Mononuclear cell (primary cell): ENCODE data around the gene WDR31. TPM values are rescaled to one million over a fixed set of nuclear protein-coding genes. Genes with fewer than 3 reads are reported as not detected.

Source experiments
- H3K27me3 ChIP-seq: 2 replicates; pipeline ENCODE4 v1.6.0; 2011; ENCODE audit warnings: low read length, control low read depth; ENCODE audit not compliant: insufficient read depth
- H3K4me1 ChIP-seq: 2 replicates; pipeline ENCODE4 v1.5.1; 2011; ENCODE audit warnings: mild to moderate bottlenecking, low read length, control low read depth; ENCODE audit not compliant: insufficient read depth
- H3K4me3 ChIP-seq: 2 replicates; pipeline ENCODE4 v1.5.1; 2011; ENCODE audit warnings: mild to moderate bottlenecking, low read length, moderate library complexity
- H3K9me3 ChIP-seq: 2 replicates; pipeline ENCODE4 v1.5.1; 2011; ENCODE audit warnings: low read depth, mild to moderate bottlenecking, control low read depth, low read length
- total RNA-seq: library from RNA; depleted of rRNA; stranded (reverse); fragments of >200 nt; gene quantifications from one replicate; pipeline ENCODE4 v1.2.3, GENCODE V29; 2012

WDR31 gene
- total RNA-seq, 1 donor, result 0.21 TPM

DNA sequence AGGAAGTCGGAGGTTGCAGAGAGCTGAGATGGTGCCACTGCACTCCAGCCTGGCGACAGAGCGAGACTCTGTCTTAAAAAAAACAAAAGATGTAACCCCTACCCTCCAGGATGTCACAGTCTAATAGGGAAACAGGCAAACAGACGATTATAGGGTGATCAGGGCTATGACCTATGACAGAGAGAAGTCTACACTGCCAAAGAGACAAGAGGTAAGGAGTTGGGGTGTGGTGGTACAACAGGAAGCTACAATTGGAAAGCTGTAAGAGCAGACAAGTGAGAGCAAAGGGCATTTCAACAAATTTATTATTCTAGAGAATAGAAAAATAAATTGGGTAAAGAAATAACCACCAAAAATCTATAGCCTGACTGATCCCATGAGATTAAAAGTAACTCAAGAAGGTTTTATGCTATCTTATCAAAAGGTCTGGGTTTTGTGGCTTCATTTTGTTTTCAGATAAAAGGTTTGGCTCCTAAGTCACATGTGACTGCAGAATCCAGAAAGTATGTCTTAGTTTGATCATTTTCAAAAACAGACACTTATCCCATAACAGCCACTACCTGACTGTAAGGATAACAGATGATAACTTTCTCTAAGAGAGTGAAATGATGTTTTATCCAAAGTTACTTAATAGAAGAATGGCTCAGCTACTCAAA, 72.0 kb downstream of the WDR31 start:
- Histone ChIP-seq H3K9me3 (no peaks in the 10 kb centered on the region), H3K4me3 (no peak overlapping the region), H3K4me1 (no peaks in the 10 kb centered on the region), H3K27me3 (no peaks in the 10 kb centered on the region)

DNA sequence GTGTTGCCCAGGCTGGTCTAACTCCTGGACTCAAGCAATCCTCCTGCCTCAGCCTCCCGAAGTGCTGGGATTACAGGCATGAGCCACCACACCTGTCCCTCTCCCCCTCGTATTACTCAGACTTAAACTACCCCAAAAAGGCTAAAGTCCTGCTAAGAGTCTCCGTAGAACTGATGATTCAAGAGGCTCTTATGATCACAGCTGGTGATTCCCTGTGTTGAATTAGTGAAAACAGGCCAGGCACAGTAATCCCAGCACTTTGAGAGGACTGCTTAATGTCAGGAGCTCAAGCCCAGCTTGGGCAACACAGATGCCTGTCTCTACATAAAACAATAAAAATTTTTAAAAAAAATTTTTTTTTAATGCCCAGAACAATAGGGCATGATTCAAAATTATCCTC, 73.9 kb downstream of the WDR31 start:
- no peaks in the 10 kb centered on the region for H3K27me3 ChIP-seq
- no peak overlapping the region for H3K4me3 ChIP-seq
- no peaks in the 10 kb centered on the region for H3K4me1 ChIP-seq
- H3K9me3 ChIP-seq, result no peaks in the 10 kb centered on the region

Other genes with a start within 250 kb of the WDR31 start
- gene SLC31A2, start 189.3 kb downstream of the WDR31 start, total RNA-seq, result 38.8 TPM
- gene FKBP15, start 119.0 kb downstream of the WDR31 start, total RNA-seq, result 15.4 TPM
- 8.0 TPM for gene SLC31A1, start 118.7 kb downstream of the WDR31 start, total RNA-seq
- 13.2 TPM for gene CDC26, start 64.7 kb downstream of the WDR31 start, total RNA-seq
- 15.4 TPM for gene PRPF4, start 64.6 kb downstream of the WDR31 start, total RNA-seq
- gene RNF183, start 36.9 kb downstream of the WDR31 start, total RNA-seq, result not detected
- 0.42 TPM for gene BSPRY, start 9.3 kb upstream of the WDR31 start, total RNA-seq
- gene HDHD3, start 36.7 kb upstream of the WDR31 start, total RNA-seq, result 8.6 TPM
- 6.8 TPM for gene ALAD, start 61.0 kb upstream of the WDR31 start, total RNA-seq
- gene POLE3, start 70.4 kb upstream of the WDR31 start, total RNA-seq, result 74.1 TPM
- 0.21 TPM for gene C9orf43, start 70.5 kb upstream of the WDR31 start, total RNA-seq
- 15.4 TPM for gene RGS3, start 123.5 kb upstream of the WDR31 start, total RNA-seq